GM18870 (cell line): ENCODE results near the gene FST.

Experiments
- ATAC-seq: cut with Tn5 transposase; IDR thresholded peaks from one replicate; pipeline ENCODE4 v1.9.1; 2021; ENCODE audit warnings: moderate library complexity; ENCODE audit not compliant: unreplicated experiment

The FST gene, protein sequence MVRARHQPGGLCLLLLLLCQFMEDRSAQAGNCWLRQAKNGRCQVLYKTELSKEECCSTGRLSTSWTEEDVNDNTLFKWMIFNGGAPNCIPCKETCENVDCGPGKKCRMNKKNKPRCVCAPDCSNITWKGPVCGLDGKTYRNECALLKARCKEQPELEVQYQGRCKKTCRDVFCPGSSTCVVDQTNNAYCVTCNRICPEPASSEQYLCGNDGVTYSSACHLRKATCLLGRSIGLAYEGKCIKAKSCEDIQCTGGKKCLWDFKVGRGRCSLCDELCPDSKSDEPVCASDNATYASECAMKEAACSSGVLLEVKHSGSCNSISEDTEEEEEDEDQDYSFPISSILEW

DNA sequence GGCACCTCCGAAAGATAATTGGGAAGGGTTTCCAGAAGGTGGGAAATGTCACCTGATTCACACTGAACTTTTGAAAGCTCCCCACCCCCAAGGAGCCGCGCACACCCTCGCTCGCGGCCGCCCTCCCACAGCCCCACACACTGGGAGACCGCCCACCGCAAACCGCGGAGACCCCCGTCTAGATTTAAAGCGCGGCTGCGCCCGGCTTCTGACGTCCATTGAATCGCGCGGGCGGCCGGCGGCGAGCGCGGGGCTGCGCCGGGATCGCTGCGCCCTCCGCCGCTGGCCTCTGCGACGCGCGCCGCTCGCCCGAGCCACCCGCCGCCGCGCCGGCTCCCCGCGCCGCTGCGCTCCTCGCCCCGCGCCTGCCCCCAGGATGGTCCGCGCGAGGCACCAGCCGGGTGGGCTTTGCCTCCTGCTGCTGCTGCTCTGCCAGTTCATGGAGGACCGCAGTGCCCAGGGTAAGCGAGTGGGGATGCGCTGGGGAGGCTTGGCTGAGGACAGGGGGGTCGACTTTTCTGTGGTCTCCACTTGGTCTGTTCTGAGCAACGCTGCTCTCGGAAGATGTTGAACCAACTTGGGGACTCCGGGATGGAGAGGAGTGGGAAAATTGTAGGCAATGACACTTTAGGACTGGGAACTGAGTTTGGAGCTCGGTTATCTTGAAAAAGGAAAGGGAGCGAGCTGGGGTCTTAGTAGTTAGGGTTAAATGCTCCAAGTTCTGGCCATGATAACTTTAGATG is at the start of gene FST:
TSS of gene FST (plus strand) at position 214 of the 743 bp plus-strand sequence. CDS start at position 377, 163 bp downstream.
- no peak for ATAC-seq

DNA sequence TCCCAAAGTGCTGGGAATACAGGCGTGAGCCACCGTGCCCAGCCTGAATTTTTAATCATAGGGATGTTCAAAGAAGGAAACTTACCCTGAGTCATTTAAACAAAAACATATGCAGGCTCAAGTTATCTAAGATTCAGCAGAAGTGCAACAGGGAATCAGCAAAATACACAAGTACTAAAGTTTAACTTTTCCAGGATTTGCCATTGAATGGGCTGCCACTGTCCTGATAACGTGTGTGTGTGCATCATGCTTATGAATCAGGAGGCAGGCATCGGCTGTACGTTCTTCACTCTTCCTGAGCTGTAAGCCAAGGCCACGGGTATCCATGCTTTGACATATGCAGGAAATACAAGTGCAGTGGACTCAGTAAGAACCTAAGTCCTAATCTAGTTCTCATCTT is 48.8 kb upstream of the FST start:
- no peak for ATAC-seq

DNA sequence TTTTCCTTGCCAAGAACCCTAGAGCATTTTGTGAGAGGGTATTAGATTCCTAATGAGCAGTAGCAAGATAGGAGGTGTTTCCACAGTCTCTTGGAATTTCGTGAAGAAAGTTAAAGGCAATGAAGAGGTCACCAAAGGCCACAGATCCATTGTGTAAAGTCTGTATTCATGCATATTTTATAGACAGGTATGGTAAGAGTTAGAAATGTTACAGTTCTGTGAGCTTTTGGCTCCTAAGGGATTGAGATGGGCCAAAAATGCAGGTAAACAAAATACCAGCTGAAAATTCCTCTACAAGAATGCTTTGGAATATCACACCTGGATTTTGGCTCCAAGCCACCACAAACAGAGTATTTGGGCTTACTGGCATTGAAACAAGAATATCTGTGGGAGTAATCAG is 47.4 kb upstream of the FST start:
- no peak for ATAC-seq

DNA sequence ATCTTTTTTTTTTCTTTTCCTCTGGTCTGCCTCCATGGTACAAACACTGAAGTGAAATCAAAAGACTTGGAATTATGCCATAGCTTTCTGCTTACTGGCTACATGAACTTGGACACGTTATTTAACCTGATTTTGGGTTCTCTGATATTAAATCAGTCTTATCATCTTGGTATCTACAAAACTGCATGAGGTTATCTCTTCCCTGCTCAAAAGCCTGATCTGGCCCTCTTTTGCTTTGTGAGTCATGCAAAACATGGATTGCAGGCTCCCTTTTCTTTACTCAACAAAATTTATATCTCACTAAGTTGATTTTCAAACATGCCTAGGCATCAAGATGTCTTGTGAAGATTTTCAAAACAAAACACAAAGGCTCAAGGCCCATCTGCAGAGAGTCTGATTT is 45.9 kb upstream of the FST start:
- no peak for ATAC-seq

DNA sequence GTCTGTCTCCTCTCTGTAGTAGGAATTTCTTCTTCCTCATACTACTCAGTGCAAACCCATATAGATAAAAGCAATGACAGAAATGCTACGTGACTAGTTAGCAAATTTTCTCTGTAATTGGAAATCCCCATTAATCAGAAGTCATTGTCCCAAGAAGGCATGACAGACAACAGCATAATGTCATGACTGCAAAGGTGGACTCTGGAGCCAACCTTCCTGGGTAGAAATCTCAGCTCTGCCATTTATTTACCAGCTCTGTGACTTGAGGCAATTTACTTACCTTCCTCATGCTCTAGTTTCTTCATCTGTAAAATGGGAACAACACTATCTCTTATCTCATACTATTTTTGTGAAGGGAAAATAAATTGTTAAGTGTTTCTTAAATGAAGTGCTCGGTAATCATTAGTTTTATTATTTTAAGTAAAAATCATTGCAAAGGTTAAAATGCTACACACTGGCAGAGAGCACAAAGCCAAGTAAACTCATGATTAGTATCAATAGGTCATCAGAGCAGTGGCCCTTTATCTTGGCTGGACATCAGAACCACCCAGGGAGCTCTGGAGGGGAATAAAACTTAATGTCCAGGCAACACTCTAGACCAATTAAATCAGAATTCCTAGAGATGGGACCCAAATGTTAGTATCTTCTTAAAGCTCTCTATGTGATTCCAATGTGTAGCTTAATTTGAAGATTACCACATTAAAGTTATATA is 43.8 kb upstream of the FST start:
- ATAC-seq: no peak

DNA sequence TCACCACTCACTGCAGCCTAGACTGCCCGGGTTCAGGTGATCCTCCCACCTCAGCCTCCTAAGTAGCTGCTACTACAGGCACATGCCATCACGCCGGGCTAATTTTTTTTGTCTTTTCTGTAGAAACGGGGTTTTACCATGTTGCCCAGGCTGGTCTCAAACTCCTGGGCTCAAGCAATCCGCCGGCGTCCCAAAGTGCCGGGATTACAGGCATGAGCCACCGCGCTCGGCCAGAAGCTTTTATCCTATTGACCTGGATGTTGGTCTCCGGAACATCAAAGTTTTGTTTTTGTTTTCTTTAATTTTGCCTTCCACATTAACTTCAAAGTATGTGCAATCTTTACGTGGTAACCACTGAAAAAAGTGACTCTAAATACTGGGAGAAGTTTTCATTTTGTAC is 42.4 kb upstream of the FST start:
- ATAC-seq: no peak

DNA sequence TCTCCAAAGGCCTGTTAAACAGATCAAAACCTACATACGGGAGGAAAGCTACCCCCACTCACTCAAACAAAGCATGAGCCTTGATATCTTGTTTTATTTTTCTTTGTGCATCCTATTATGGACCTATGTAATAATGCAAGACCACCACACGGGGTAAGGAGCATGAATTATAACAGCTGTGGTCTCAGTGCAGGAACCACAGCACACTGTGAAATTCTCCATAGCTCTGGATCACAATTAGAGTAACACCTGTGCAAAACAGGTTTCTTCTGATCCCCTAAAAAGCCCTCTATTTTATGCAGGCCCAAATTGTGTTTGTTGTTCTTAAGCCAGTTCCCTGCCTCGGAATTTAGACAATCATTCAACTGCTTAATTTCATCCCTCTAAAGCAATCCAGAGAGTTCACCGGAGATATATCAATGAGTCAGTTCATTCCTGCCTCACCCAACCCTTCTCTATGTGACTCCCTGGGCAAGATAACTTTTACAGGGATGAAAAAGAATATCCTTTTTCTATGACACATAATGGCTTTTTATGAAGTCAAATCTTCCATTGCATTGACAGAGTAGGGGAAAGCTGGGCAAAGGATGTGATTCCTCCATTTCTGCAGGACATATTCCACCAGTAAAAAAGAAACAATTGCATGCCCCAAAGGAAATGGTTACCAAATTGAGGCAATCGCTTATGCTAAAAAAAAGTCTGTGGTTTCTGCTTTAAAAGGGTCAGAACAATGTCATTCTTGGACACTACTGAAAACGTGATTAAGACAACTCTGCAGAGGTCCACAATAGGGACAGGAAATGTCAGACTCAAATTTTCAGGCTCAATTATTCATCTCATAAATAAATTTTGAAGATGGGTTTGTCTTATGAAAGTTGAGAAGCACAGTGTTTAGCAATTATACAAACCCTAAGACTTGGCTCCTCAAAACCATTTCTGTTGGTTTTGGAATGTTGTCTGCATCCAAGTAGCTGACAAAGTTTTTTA is 41.6 kb upstream of the FST start:
- no peak for ATAC-seq

DNA sequence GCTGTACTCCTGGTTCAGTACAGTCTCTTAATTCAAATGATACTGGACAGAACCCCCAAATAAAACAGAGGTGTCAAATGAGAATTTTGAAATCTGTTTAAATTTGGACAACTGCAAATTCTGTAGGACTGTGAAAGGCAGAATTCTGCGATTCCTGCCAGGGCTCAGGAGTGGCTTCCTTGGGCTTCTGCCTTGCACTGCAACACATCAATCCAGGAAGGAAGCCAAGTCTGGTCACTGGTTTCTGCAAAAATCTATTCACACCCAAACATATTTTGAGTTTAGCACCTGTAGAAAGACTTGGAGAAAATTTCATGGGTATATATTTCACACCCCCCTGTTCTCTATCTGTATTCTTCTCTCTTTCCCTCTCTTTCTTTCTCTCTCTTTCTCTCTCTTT is 37.5 kb upstream of the FST start:
- ATAC-seq: no peak

DNA sequence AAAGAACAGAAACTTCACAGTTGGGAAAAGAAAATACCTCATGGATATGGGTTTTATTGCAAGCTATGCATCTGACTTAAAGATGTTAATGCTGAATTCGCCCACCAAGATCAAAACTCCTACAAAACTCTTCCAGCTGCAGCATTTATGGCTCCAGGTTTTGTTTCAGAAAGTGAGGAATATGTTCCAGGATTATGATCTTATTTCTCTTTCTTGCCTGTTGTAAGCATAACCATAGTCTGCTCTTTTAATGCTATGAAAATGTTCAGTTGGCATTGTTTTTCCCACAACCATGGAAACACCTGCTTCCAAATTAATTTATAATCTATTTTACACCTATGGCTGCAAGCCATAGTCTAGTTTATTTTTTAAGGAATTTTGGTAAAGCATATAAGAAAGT is 34.9 kb upstream of the FST start:
- no peak for ATAC-seq

DNA sequence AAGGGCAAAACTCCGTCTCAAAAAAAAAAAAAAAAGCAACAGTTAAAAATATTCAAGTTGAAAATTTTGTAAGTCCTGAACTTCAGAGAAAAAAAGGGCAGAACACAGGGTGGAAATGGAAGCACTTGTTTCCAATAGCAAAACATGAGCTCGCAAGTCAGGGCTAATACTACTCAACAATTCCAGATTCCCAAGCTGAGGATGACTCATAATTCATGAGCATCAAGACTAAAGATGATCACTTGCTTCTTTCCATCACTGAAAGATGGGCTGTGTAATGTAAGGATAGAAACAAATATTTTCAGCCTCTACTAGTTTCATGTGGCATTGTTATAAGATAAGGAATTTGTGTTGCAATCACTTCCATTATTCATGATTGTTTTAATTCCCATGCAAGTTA is 33.5 kb upstream of the FST start:
- ATAC-seq: no peak

DNA sequence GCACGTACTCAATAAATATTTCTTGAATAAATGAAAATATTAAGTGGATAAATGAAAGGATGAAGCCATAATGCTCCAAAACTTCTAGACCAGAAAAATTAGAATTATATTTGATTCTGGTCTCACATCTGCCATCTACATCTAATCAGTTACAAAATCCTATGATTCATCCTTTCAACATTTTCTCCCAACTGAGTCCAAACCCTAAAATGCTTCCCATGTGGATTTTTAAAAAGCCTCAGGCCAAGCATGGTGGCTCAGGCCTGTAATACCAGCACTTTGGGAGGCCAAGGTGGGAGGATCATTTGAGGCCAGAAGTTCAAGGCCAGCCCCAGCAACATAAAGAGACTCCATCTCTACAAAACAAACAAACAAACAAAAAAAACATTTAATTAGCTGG is 31.6 kb upstream of the FST start:
- no peak for ATAC-seq

DNA sequence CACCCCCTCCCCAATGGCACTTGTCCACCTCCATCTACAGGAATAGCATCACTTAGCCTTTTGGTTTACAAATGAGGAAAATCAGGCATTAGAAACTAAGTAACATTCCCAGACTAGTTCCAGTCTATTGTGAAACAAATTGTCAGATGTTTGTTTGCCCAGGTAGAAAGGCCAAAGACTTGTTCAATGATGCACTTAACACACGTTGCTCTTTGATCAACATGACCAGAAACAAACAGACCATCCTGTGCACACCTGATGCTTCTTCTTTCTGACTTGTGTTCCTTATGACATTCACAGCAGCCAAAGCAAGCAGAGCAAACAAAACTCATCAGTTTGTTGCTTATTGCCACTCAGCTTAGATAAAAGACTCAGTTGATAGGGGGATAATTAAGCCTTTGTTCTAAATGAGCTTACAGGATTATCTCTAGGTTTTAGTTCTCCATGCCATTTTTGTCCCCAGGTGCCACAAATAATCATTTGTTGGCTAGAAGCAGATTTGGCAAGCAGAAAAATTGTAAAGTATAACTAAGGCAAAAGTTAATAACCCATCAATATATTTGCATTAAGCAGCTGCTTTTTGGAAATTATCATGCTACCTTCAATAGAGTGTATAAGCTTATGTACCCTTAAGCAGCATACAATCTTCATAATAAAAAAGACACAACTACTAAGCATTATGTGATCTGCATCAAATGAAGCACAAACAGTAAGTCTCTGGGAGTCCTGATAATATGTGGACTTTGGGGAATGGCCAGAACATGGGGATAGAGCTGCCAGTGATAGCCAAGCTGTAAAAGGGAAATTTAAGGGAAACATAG is 26.3 kb upstream of the FST start:
- ATAC-seq: no peak

DNA sequence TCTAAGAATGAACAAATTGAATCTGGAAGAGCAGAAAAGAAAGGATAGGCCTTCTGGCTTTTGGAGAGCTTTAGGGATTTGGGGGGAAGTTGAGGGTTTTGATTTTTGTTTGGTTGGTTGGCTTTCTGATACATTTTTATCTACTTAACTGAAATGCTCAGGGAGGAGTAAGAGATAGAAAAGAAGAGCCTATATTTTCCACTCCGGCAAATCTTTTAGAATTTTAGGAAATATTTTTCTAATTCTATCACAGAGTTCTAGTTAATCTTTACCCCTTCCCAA is 25.8 kb upstream of the FST start:
- no peak for ATAC-seq

DNA sequence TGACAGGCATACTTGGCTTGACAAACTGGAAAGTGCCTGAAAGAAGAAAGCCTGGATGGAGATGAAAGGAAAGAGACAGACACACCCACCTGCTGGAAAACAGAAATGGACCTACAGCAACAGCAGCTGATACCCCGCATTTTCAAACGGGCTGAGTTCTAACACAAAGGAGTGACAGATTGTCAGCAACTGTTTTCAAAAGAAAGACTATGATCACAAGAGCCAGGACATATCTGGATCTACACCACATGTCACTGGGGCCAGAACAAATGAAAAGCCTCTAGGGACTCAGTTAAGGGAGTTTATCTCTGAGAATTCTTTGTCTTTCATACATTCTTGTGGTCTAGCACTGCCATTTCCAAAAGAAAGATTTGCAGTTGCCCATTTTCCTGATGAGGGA is 24.1 kb upstream of the FST start:
- no peak for ATAC-seq

DNA sequence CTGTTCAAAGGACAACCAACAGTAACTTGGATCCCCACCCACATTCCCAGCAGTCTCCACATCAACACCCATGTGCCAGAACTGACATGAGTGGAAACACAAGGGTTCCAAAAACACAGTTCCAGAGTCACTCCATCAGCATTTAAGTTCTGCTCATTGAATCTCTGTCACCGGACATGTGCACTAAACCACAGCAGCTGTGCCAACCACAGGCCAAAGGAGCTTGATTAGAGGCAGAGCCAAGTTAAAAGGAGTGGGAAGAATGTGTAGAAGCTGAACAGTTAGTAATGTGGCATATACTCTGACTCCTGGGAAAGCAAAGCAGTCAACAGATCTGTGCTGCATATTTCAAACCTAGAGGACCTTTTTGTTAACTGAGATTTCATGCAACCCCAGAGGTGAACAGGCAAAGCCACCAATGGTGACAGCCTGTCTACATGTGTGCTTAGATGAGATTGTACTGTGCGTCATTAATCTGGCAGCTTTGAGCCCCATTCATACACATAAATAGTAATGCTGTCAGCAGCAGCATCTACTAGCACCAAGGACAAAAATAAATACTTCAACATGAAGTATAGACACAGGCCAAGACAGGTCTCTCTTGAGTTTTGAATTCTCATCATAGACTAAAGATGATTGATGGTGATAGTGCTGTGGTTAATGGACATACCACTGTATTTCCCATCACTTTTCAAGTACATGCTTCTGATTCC is 16.4 kb upstream of the FST start:
- no peak for ATAC-seq

DNA sequence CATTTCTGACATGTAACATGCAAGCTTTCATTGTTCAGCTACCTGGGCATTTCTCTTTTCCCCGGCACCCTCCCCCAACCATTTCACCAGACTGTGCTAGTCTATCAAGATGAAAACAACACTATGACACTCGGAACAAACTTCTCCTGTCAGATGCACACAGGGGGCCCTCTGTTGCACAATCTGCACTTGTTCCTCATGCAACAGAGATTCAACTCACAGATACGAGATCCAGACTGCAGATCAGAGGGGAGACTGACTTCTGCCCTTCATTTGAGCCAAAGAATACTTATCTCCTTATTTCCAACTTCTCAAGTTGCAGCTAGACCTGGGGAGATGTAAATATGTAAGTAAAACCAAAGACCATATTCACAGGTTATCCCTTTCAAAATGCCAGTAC is 15.7 kb upstream of the FST start:
- ATAC-seq: no peak

DNA sequence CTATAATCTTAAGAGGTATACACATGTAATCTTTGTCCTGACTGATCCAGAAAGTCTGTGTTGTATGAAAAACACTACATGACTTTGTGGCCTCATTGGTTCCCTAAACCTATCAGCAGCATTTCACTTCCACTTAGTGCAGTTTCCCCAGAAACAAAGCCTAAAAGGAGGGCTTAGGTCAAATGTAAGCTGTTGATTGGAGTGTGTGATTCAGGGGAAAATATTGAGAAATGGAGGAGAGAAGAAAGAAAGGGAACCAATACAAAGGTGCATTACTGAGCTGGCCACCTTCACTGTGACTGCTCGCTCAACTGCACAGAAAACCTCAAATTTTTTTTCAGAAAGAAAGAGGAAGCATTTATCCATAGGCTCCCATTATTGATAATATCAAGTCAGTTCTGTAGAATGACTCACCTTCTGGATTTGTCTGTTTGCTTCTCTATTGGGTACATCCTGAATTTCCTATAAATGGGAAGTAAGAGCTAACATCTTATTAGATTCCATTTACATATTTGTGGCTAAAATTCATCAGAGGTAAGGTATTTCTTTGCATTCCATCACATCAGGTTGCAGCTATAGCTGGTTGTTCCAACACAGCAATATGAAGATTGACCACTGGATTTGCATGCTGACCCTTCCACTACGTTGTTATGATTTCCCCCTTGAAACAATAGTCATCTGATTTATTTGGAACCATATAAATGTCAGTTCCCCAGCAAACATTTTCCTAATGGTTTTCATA is 10.3 kb upstream of the FST start:
- ATAC-seq: no peak

DNA sequence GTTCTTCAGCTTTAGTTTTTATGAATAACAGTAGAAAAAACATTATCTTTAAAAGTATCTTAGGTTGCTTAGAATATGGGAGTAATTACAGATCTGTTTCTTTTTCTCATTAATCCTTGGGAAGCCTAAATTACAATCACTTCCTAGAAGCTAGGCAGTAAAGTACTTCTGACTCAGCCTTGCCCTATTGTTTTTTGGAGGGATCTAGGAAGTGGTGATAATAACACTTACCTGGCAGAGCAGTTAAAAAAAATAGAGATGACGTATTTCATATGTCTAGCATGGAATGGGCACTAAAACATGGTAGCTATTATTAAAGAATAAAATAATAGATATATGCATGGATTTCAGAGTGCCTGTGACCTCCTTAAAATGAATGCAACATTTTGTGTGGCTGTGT is 8.2 kb upstream of the FST start:
- no peak for ATAC-seq
